Liver (tissue), 9 donors: ENCODE results near the gene SLC6A18. TPM values are rescaled to one million over a fixed set of nuclear protein-coding genes. Genes with fewer than 3 reads are reported as not detected.

Experiments used
- DNase-seq: peaks from one replicate; pipeline ENCODE4 v3.0.0-alpha.2; 2017; ENCODE audit warnings: low spot score
- H3K27ac ChIP-seq, 2 donors: one replicate each; pipeline ENCODE4 v1.7.0; 2013; ENCODE audit warnings: inconsistent platforms in 2 of 2, low read length in 2 of 2, control low read depth in 1 of 2, low read depth in 1 of 2, mild to moderate bottlenecking in 1 of 2
- H3K27me3 ChIP-seq, 4 donors: one replicate each; pipeline versions ENCODE4 v1.6.1 to v1.7.0; 2013; ENCODE audit warnings: low read length in 3 of 4, inconsistent platforms in 1 of 4, mild to moderate bottlenecking in 1 of 4, moderate library complexity in 1 of 4; ENCODE audit not compliant: control insufficient read depth in 4 of 4, insufficient read depth in 4 of 4
- H3K36me3 ChIP-seq, 4 donors: one replicate each; pipeline versions ENCODE4 v1.6.1 to v1.7.0; 2013; ENCODE audit warnings: low read length in 3 of 4, mild to moderate bottlenecking in 3 of 4, low read depth in 1 of 4, moderate library complexity in 1 of 4; ENCODE audit not compliant: control insufficient read depth in 4 of 4, insufficient read depth in 3 of 4
- H3K4me1 ChIP-seq, 4 donors: one replicate each; pipeline versions ENCODE4 v1.6.1 to v1.7.0; 2013; ENCODE audit warnings: low read length in 3 of 4, mild to moderate bottlenecking in 3 of 4, moderate library complexity in 1 of 4; ENCODE audit not compliant: control insufficient read depth in 4 of 4, insufficient read depth in 4 of 4
- H3K4me3 ChIP-seq, 3 donors: one replicate each; pipeline versions ENCODE4 v1.6.1 to v1.7.0; 2013; ENCODE audit warnings: low read length in 3 of 3, control low read depth in 1 of 3, low read depth in 1 of 3, mild to moderate bottlenecking in 1 of 3
- H3K9ac ChIP-seq, 2 donors: one replicate each; pipeline ENCODE4 v1.7.0; 2013; ENCODE audit warnings: low read length in 2 of 2, mild to moderate bottlenecking in 2 of 2, moderate library complexity in 2 of 2, control low read depth in 1 of 2, low read depth in 1 of 2
- H3K9me3 ChIP-seq, 4 donors: one replicate each; pipeline versions ENCODE4 v1.6.1 to v1.7.0; 2013; ENCODE audit warnings: low read length in 3 of 4; ENCODE audit not compliant: control insufficient read depth in 4 of 4
- EGR1 ChIP-seq, 2 donors: IDR thresholded peaks; 2 replicates each; pipeline ENCODE4 v1.6.1; 2016 to 2018; ENCODE audit warnings: antibody characterized with exemption in 2 of 2, low read depth in 2 of 2
- FOXA1 ChIP-seq: IDR thresholded peaks from 2 replicates; pipeline ENCODE4 v1.6.1; 2016; ENCODE audit warnings: antibody characterized with exemption
- FOXA2 ChIP-seq: IDR thresholded peaks from 2 replicates; pipeline ENCODE4 v1.6.1; 2016; ENCODE audit warnings: antibody characterized with exemption
- GABPA ChIP-seq, 2 donors: IDR thresholded peaks in 1 of 2; conservative IDR thresholded peaks in 1 of 2; 2 replicates each; pipeline ENCODE4 v1.6.1; 2016; ENCODE audit warnings: antibody characterized with exemption in 2 of 2, mild to moderate bottlenecking in 1 of 2, moderate library complexity in 1 of 2
- HNF4A ChIP-seq, 2 donors: conservative IDR thresholded peaks; 2 replicates each; pipeline ENCODE4 v1.6.1; 2016; ENCODE audit warnings: antibody characterized with exemption in 2 of 2, mild to moderate bottlenecking in 2 of 2
- HNF4G ChIP-seq: IDR thresholded peaks from 2 replicates; pipeline ENCODE4 v1.6.1; 2016; ENCODE audit warnings: antibody characterized with exemption
- JUND ChIP-seq, 2 donors: IDR thresholded peaks; 2 replicates each; pipeline ENCODE4 v1.6.1; 2016; ENCODE audit warnings: antibody characterized with exemption in 2 of 2
- MAX ChIP-seq: IDR thresholded peaks from 2 replicates; pipeline ENCODE4 v1.6.1; 2016; ENCODE audit warnings: antibody characterized with exemption
- NR2F2 ChIP-seq: IDR thresholded peaks from 2 replicates; pipeline ENCODE4 v1.6.1; 2016; ENCODE audit warnings: antibody characterized with exemption
- RAD21 ChIP-seq, 2 donors: IDR thresholded peaks; 2 replicates each; pipeline ENCODE4 v1.6.1; 2016; ENCODE audit warnings: antibody characterized with exemption in 2 of 2, mild to moderate bottlenecking in 2 of 2
- RXRA ChIP-seq, 2 donors: IDR thresholded peaks; 2 replicates each; pipeline ENCODE4 v1.6.1; 2017 to 2018; ENCODE audit warnings: antibody characterized with exemption in 2 of 2, mild to moderate bottlenecking in 1 of 2
- SP1 ChIP-seq: IDR thresholded peaks from 2 replicates; pipeline ENCODE4 v1.6.1; 2018; ENCODE audit warnings: antibody characterized with exemption, mild to moderate bottlenecking
- TAF1 ChIP-seq: conservative IDR thresholded peaks from 2 replicates; pipeline ENCODE4 v1.6.1; 2016; ENCODE audit warnings: antibody characterized with exemption, mild to moderate bottlenecking
- YY1 ChIP-seq: IDR thresholded peaks from 2 replicates; pipeline ENCODE4 v1.6.1; 2016; ENCODE audit warnings: antibody characterized with exemption, mild to moderate bottlenecking
- ZBTB33 ChIP-seq: IDR thresholded peaks from 2 replicates; pipeline ENCODE4 v1.6.1; 2016; ENCODE audit warnings: antibody characterized with exemption
- WGBS: extraction: QIAGEN DNeasy Blood & Tissue Kit; methylation state at CpG from one replicate; pipeline ENCODE4 v1.1.7; 2013; 5-methylcytosine and 5-hydroxymethylcytosine counted together
- polyA plus RNA-seq, 2 donors: library from polyadenylated mRNA; stranded (reverse) in 1 of 2; unstranded in 1 of 2; fragments of 200-250 nt in 1 of 2; fragments of >200 nt in 1 of 2; fragmentation: Nextera tagmentation in 1 of 2; extraction: Ambion mirVana in 1 of 2; gene quantifications; one replicate each; pipeline versions ENCODE4 v1.2.1 to v1.2.3, GENCODE V29; 2013 to 2015
- total RNA-seq, 2 donors: library from RNA; depleted of rRNA; stranded (reverse); fragments of >200 nt; gene quantifications; one replicate each; pipeline ENCODE4 v1.2.3, GENCODE V29; 2014
- TF ChIP-seq, protein P1 (sequence below): IDR thresholded peaks from 2 replicates; pipeline ENCODE4 v1.6.1; 2016; ENCODE audit warnings: antibody characterized with exemption
- TF ChIP-seq, protein P2 (sequence below): IDR thresholded peaks from 2 replicates; pipeline ENCODE4 v1.6.1; 2016; ENCODE audit warnings: antibody characterized with exemption, mild to moderate bottlenecking
- TF ChIP-seq, protein P3 (sequence below): fragments of 150-350 bp; IDR thresholded peaks from 2 replicates; pipeline ENCODE4 v1.5.1; 2017; ENCODE audit warnings: improper control_type of control experiment, low read depth, low read length; ENCODE audit not compliant: missing input control
- donor health status: healthy.
- donor health status: healthy.
- donor health status: healthy.
- donor health status: healthy.
- donor health status: healthy.

SLC6A18 gene
- total and polyA plus RNA-seq, 4 donors = not detected

- TF ChIP-seq MAX = no peak
- TF ChIP-seq HNF4A (conservative IDR thresholded peaks at IDR 0.05) = no peak
- TF ChIP-seq GABPA (IDR thresholded peaks at IDR 0.05 in 1 of 2, conservative IDR thresholded peaks at IDR 0.05 in 1 of 2) = no peak
- TF ChIP-seq YY1 = no peak
- TF ChIP-seq, protein P1, sequence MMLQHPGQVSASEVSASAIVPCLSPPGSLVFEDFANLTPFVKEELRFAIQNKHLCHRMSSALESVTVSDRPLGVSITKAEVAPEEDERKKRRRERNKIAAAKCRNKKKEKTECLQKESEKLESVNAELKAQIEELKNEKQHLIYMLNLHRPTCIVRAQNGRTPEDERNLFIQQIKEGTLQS = no peak
- no peak for TF ChIP-seq EGR1 (IDR thresholded peaks at IDR 0.05; ENCODE audit: low read depth in 2 of 2)
- no peak for TF ChIP-seq FOXA2
- no peak for TF ChIP-seq RAD21 (IDR thresholded peaks at IDR 0.05)
- TF ChIP-seq ZBTB33 = no peak
- no peak for TF ChIP-seq HNF4G
- no peak for TF ChIP-seq RXRA (IDR thresholded peaks at IDR 0.05)
- TF ChIP-seq, protein P2, sequence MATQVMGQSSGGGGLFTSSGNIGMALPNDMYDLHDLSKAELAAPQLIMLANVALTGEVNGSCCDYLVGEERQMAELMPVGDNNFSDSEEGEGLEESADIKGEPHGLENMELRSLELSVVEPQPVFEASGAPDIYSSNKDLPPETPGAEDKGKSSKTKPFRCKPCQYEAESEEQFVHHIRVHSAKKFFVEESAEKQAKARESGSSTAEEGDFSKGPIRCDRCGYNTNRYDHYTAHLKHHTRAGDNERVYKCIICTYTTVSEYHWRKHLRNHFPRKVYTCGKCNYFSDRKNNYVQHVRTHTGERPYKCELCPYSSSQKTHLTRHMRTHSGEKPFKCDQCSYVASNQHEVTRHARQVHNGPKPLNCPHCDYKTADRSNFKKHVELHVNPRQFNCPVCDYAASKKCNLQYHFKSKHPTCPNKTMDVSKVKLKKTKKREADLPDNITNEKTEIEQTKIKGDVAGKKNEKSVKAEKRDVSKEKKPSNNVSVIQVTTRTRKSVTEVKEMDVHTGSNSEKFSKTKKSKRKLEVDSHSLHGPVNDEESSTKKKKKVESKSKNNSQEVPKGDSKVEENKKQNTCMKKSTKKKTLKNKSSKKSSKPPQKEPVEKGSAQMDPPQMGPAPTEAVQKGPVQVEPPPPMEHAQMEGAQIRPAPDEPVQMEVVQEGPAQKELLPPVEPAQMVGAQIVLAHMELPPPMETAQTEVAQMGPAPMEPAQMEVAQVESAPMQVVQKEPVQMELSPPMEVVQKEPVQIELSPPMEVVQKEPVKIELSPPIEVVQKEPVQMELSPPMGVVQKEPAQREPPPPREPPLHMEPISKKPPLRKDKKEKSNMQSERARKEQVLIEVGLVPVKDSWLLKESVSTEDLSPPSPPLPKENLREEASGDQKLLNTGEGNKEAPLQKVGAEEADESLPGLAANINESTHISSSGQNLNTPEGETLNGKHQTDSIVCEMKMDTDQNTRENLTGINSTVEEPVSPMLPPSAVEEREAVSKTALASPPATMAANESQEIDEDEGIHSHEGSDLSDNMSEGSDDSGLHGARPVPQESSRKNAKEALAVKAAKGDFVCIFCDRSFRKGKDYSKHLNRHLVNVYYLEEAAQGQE = no peak
- no peak for TF ChIP-seq TAF1
- TF ChIP-seq NR2F2 = no peak
- no peak for TF ChIP-seq SP1
- TF ChIP-seq FOXA1 = no peak
- no peak for TF ChIP-seq JUND (IDR thresholded peaks at IDR 0.05)
- TF ChIP-seq, protein P3, sequence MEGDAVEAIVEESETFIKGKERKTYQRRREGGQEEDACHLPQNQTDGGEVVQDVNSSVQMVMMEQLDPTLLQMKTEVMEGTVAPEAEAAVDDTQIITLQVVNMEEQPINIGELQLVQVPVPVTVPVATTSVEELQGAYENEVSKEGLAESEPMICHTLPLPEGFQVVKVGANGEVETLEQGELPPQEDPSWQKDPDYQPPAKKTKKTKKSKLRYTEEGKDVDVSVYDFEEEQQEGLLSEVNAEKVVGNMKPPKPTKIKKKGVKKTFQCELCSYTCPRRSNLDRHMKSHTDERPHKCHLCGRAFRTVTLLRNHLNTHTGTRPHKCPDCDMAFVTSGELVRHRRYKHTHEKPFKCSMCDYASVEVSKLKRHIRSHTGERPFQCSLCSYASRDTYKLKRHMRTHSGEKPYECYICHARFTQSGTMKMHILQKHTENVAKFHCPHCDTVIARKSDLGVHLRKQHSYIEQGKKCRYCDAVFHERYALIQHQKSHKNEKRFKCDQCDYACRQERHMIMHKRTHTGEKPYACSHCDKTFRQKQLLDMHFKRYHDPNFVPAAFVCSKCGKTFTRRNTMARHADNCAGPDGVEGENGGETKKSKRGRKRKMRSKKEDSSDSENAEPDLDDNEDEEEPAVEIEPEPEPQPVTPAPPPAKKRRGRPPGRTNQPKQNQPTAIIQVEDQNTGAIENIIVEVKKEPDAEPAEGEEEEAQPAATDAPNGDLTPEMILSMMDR = no peak
- no peaks in the 10 kb centered on the region for H3K9me3 ChIP-seq
- no peak overlapping the region for H3K9ac ChIP-seq
- H3K27ac ChIP-seq = no peak overlapping the region
- 40% methylated on average over 6 of the region's 6 CpGs for WGBS
- no peak overlapping the region for H3K4me3 ChIP-seq
- H3K36me3 ChIP-seq = no peaks in the 10 kb centered on the region
- peaks cover 0 to 2% (median under 1%) of the 10 kb centered on the region in 4 donors for H3K27me3 ChIP-seq
- no peak for DNase-seq
- peaks cover 18 to 35% (median 31%) of the 10 kb centered on the region in 4 donors for H3K4me1 ChIP-seq
Observed at GRCh38 chr5:1188464-1188863, 36.7 kb upstream of the SLC6A18 start.
